Measurements from ENCODE around the gene CXCL6. TPM values are rescaled to one million over a fixed set of nuclear protein-coding genes. Genes with fewer than 3 reads are reported as not detected.

CXCL6 gene
- 0.12 TPM in 1 of 5 replicates, not detected in the others for total RNA-seq (2022; extraction: Qiagen RNA extraction; ENCODE audit: low read depth)

DNA sequence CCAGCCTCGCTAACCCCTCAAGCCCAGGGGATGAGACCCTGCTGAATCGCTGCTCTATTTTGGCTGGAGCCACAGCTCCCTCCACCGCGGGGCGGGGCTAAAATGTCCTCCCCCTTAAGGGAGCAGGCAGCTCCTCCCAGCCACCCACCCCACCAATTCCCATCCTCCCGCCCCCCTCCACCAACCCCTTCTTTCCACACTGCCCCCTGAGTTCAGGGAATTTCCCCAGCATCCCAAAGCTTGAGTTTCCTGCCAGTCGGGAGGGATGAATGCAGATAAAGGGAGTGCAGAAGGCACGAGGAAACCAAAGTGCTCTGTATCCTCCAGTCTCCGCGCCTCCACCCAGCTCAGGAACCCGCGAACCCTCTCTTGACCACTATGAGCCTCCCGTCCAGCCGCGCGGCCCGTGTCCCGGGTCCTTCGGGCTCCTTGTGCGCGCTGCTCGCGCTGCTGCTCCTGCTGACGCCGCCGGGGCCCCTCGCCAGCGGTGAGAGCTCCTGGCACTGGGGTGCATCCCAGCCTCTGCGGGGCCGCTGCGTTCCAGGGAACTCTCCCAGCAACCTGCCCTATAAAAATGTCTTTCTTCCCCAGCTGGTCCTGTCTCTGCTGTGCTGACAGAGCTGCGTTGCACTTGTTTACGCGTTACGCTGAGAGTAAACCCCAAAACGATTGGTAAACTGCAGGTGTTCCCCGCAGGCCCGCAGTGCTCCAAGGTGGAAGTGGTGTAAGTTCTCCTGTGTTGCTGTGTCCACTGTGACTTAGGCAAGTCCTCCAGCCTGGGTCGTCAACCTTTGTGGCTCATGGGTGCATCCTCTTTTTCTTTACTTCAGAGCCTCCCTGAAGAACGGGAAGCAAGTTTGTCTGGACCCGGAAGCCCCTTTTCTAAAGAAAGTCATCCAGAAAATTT lies at the start of gene CXCL6:
CXCL6 (plus strand) TSS at position 306 of the 907 bp plus-strand sequence; CDS start at position 379, 73 bp downstream.

DNA sequence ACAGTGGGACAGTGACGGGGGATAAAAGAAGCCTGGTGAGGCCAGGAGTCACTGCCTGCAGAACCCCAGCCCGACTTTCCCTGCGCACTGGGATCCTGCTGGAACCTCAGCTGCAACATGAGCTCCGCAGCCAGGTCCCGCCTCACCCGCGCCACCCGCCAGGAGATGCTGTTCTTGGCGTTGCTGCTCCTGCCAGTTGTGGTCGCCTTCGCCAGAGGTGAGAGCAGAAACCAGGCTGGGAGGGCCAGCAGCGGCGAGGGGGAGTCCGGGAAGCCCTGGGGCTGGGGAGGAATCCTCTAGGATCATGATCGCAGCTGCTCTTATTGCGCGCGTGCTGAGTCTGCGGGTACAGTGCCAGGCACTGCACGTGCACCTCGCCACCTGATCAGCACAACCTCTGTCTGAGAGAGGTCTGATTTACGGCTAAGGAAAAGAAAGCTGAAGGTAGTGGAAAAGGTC lies 16.8 kb downstream of the CXCL6 start, which contains the start of gene PF4V1:
PF4V1 (plus strand) TSS at position 51 of the 459 bp plus-strand sequence; CDS start at position 118, 67 bp downstream.

DNA sequence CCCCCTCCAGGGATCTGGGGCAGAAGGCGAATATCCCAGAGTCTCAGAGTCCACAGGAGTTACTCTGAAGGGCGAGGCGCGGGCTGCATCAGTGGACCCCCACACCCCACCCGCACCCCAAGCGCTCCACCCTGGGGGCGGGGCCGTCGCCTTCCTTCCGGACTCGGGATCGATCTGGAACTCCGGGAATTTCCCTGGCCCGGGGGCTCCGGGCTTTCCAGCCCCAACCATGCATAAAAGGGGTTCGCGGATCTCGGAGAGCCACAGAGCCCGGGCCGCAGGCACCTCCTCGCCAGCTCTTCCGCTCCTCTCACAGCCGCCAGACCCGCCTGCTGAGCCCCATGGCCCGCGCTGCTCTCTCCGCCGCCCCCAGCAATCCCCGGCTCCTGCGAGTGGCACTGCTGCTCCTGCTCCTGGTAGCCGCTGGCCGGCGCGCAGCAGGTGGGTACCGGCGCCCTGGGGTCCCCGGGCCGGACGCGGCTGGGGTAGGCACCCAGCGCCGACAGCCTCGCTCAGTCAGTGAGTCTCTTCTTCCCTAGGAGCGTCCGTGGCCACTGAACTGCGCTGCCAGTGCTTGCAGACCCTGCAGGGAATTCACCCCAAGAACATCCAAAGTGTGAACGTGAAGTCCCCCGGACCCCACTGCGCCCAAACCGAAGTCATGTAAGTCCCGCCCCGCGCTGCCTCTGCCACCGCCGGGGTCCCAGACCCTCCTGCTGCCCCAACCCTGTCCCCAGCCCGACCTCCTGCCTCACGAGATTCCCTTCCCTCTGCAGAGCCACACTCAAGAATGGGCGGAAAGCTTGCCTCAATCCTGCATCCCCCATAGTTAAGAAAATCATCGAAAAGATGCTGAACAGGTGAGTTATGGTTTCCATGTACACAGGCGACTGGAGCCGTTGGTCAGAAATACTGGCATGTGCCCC lies 32.9 kb downstream of the CXCL6 start, which contains the start of gene CXCL1:
CXCL1 (plus strand) TSS at position 264 of the 926 bp plus-strand sequence; CDS start at position 342, 78 bp downstream.

Other genes starting within 250 kb of the CXCL6 start
- gene RASSF6, start 216.2 kb upstream of the CXCL6 start, total RNA-seq (2022; extraction: Qiagen RNA extraction; ENCODE audit: low read depth): 0.55 to 0.96 TPM (median 0.76 TPM) in 5 replicates
- gene CXCL8, start 96.1 kb upstream of the CXCL6 start, total RNA-seq (2022; extraction: Qiagen RNA extraction; ENCODE audit: low read depth): 8.5 to 21.3 TPM (median 13.9 TPM) in 5 replicates
- gene PF4V1, start 16.6 kb downstream of the CXCL6 start, total RNA-seq (2022; extraction: Qiagen RNA extraction; ENCODE audit: low read depth): not detected in 5 replicates
- gene CXCL1, start 32.7 kb downstream of the CXCL6 start, total RNA-seq (2022; extraction: Qiagen RNA extraction; ENCODE audit: low read depth): 13.1 to 17.1 TPM (median 15.9 TPM) in 5 replicates
- 0.48 to 1.2 TPM (median 0.61 TPM) in 5 replicates for gene PF4, start 145.3 kb downstream of the CXCL6 start, total RNA-seq (2022; extraction: Qiagen RNA extraction; ENCODE audit: low read depth)
- gene PPBP, start 151.5 kb downstream of the CXCL6 start, total RNA-seq (2022; extraction: Qiagen RNA extraction; ENCODE audit: low read depth): 0.15 to 0.24 TPM in 2 of 5 replicates, not detected in the others
- gene CXCL5, start 162.0 kb downstream of the CXCL6 start, total RNA-seq (2022; extraction: Qiagen RNA extraction; ENCODE audit: low read depth): 49.1 to 77.1 TPM (median 59.0 TPM) in 5 replicates
- gene CXCL3, start 202.0 kb downstream of the CXCL6 start, total RNA-seq (2022; extraction: Qiagen RNA extraction; ENCODE audit: low read depth): 6.1 to 8.4 TPM (median 6.9 TPM) in 5 replicates

All from A549 treated with DMSO at 1 μM for 4 hours (cell line).